Cardiac muscle cell (in vitro differentiated cells and primary cell): Measurements from ENCODE around the gene COX7B. TPM values are rescaled to one million over a fixed set of nuclear protein-coding genes. Genes with fewer than 3 reads are reported as not detected.
A peak's percentile ranks its signal among the peaks of the same experiment; 100 is the strongest.

Experiments
- DNase-seq, 2 donors: peaks; one replicate each; pipeline versions ENCODE4 v3.0.0 to v3.0.0-alpha.2; 2010 to 2017; ENCODE audit warnings: low read depth in 1 of 2, low spot score in 1 of 2
- H3K27ac ChIP-seq: fragments of 200-600 bp; sonication (generic); 2 replicates; pipeline ENCODE4 v1.5.1; 2016
- H3K27me3 ChIP-seq: fragments of 200-600 bp; sonication (generic); 2 replicates; pipeline ENCODE4 v1.6.0; 2016; ENCODE audit warnings: control low read depth
- H3K36me3 ChIP-seq: fragments of 200-600 bp; sonication (generic); 2 replicates; pipeline ENCODE4 v1.5.1; 2016; ENCODE audit warnings: control low read depth
- H3K4me1 ChIP-seq: fragments of 200-600 bp; sonication (generic); 2 replicates; pipeline ENCODE4 v1.8.1; 2017; ENCODE audit warnings: low read depth, mild to moderate bottlenecking, mixed run types
- H3K4me3 ChIP-seq: fragments of 200-600 bp; sonication (generic); 2 replicates; pipeline ENCODE4 v1.5.1; 2016; ENCODE audit warnings: mild to moderate bottlenecking
- H3K9me3 ChIP-seq: fragments of 200-600 bp; sonication (generic); 2 replicates; pipeline ENCODE4 v1.5.1; 2017; ENCODE audit warnings: low read depth, mild to moderate bottlenecking, control low read depth
- polyA plus RNA-seq: library from polyadenylated mRNA; unstranded; fragments of >200 nt; fragmentation: Nextera tagmentation; extraction: Ambion mirVana; gene quantifications from 2 replicates; pipeline ENCODE4 v1.2.1, GENCODE V29; 2016
- total RNA-seq: library from RNA; depleted of rRNA; stranded (reverse); fragments of >200 nt; gene quantifications from 2 replicates; pipeline ENCODE4 v1.2.3, GENCODE V29; 2016
- TF ChIP-seq, protein P1 (sequence below): IDR thresholded peaks from 2 replicates; pipeline ENCODE4 v1.5.1; 2012; ENCODE audit warnings: low read depth, mild to moderate bottlenecking, low read length

The COX7B gene
- total and polyA plus RNA-seq, 2 experiments from 2014 or later = 320 to 1,709 TPM

DNA sequence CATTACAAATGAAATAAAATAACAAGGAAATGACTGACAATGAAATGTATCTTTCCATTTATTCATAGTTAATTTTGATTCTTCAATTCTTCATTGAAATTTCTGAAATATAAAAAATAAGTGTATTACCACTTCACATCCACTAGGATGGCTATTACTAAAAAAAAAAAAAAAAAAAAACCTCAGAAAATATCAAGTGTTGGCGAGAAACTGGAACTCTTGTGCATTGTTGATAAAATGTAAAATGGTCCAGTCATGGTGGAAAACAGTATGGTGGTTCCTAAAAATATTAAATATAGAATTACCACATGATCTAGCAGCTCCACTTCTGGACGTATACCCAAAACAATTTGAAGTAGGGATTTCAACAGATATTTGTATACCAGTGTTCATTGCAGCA, 47.3 kb downstream of the COX7B start:
- Histone ChIP-seq H3K27ac (no peak overlapping the region), H3K9me3 (no peaks in the 10 kb centered on the region), H3K4me3 (no peak overlapping the region), H3K36me3 (no peaks in the 10 kb centered on the region), H3K4me1 (no peaks in the 10 kb centered on the region), H3K27me3 (no peaks in the 10 kb centered on the region)
- TF ChIP-seq, protein P1, sequence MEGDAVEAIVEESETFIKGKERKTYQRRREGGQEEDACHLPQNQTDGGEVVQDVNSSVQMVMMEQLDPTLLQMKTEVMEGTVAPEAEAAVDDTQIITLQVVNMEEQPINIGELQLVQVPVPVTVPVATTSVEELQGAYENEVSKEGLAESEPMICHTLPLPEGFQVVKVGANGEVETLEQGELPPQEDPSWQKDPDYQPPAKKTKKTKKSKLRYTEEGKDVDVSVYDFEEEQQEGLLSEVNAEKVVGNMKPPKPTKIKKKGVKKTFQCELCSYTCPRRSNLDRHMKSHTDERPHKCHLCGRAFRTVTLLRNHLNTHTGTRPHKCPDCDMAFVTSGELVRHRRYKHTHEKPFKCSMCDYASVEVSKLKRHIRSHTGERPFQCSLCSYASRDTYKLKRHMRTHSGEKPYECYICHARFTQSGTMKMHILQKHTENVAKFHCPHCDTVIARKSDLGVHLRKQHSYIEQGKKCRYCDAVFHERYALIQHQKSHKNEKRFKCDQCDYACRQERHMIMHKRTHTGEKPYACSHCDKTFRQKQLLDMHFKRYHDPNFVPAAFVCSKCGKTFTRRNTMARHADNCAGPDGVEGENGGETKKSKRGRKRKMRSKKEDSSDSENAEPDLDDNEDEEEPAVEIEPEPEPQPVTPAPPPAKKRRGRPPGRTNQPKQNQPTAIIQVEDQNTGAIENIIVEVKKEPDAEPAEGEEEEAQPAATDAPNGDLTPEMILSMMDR = no peak
- no peak for DNase-seq

DNA sequence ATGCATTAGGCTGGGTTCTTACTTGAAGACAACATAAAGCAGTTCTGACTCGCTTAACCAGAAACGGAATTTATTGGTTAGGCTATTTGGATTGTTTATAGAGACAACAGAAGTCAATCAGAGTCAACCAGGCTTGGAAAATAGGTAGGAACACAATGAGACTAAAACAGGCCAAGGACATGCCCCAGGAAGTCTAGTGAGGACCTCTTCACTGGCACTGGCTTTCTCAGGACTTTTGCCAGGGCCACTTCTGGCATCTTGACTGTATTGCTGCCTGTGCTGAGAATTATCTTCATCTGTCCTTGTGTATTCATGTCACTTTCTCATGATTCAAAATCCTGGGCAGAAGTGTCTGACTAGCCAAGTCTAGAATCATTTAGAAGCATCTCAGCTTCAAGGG, 50.6 kb downstream of the COX7B start:
- no peak overlapping the region for H3K27ac ChIP-seq
- H3K9me3 ChIP-seq = no peaks in the 10 kb centered on the region
- H3K27me3 ChIP-seq = no peaks in the 10 kb centered on the region
- H3K4me1 ChIP-seq = no peaks in the 10 kb centered on the region
- no peaks in the 10 kb centered on the region for H3K36me3 ChIP-seq
- TF ChIP-seq, protein P1 = no peak
- no peak for DNase-seq
- H3K4me3 ChIP-seq = no peak overlapping the region

DNA sequence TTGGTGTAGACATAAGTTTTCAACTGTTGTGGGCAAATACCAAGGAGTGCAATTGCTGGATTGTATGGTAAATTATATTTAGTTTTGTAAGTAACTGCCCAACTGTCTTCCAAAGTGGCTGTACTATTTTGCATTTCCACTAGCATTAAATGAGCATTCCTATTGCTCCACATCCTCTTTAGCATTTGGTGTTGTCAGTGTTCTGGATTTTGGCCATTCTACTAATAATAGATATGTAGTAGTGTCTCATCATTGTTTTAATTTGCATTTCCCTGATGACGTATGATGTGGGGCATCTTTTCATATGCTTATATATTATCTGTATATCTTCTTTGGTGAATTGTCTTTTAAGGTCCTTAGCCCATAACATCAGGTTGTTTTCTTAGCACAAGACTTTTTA, 52.9 kb downstream of the COX7B start:
- TF ChIP-seq, protein P1 = no peak
- no peak overlapping the region for H3K4me3 ChIP-seq
- H3K36me3 ChIP-seq = no peaks in the 10 kb centered on the region
- H3K9me3 ChIP-seq = no peaks in the 10 kb centered on the region
- no peaks in the 10 kb centered on the region for H3K27me3 ChIP-seq
- no peak overlapping the region for H3K27ac ChIP-seq
- DNase-seq = no peak
- no peaks in the 10 kb centered on the region for H3K4me1 ChIP-seq

DNA sequence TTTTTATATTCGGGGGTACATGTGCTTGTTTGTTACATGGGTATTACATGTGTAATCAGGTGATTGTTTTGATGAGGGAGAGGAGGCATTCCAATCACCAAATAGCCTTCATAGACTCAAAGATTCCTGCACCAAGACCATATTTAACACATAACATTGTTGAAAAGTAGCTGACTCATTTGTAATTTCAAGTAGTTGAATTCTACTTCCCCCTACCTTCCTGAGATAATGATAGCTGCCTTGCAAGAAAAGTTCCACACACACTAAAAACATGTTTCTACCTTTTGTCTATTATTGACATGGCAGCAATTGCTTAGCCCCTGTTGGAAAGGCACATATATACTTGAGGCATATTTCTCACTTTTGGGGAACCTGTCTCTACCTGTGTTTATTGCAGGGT, 54.0 kb downstream of the COX7B start:
- DNase-seq = no peak

DNA sequence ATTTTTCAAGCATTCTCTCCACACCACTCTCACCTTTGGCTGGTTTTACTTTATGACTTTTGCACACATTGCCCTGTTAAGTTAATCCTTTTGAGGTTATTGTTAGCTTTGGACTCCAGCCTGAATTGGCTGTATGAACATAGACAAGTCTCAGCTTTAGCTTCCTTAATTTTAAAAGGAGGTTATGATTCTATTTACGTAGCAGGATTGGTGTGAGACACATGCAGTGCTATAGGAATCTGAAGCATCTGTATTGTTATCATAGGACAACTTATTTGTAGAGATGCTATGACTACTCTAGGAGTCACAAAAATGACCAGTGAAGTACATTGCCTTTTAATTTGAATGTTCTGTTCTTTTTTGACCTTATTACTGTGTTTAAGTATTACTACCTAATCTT, 54.4 kb downstream of the COX7B start:
- Histone ChIP-seq H3K9me3 (no peaks in the 10 kb centered on the region), H3K4me3 (no peak overlapping the region), H3K27ac (no peak overlapping the region), H3K27me3 (no peaks in the 10 kb centered on the region), H3K4me1 (no peaks in the 10 kb centered on the region), H3K36me3 (no peaks in the 10 kb centered on the region)
- DNase-seq = peak in 1 of 2 donors; percentile 3
- TF ChIP-seq, protein P1 = no peak

More for the DNA sequence above, 54.0 kb downstream of the COX7B start:
- H3K9me3 ChIP-seq = no peaks in the 10 kb centered on the region
- no peaks in the 10 kb centered on the region for H3K36me3 ChIP-seq
- H3K4me3 ChIP-seq = no peak overlapping the region
- no peaks in the 10 kb centered on the region for H3K4me1 ChIP-seq
- no peak overlapping the region for H3K27ac ChIP-seq
- H3K27me3 ChIP-seq = no peaks in the 10 kb centered on the region
- TF ChIP-seq, protein P1 = no peak

Other genes starting within 250 kb of the COX7B start
- 72.5 and 87.8 TPM in 2 replicates for gene ATRX, start 113.3 kb upstream of the COX7B start, total RNA-seq
- 76.0 and 85.6 TPM in 2 replicates for gene ATRX, start 113.3 kb upstream of the COX7B start, polyA plus RNA-seq
- gene MAGT1, start 4.0 kb upstream of the COX7B start, total RNA-seq = 39.1 and 57.3 TPM in 2 replicates
- gene MAGT1, start 4.0 kb upstream of the COX7B start, polyA plus RNA-seq = 53.6 and 54.3 TPM in 2 replicates
- gene ATP7A, start 11.2 kb downstream of the COX7B start, total RNA-seq = 6.7 and 8.4 TPM in 2 replicates
- 5.4 and 6.1 TPM in 2 replicates for gene ATP7A, start 11.2 kb downstream of the COX7B start, polyA plus RNA-seq
- gene PGAM4, start 70.2 kb downstream of the COX7B start, total RNA-seq = not detected in 2 replicates
- 0.39 and 0.55 TPM in 2 replicates for gene PGAM4, start 70.2 kb downstream of the COX7B start, polyA plus RNA-seq
- gene PGK1, start 204.8 kb downstream of the COX7B start, total RNA-seq = 602 and 938 TPM in 2 replicates
- gene PGK1, start 204.8 kb downstream of the COX7B start, polyA plus RNA-seq = 1,198 and 1,568 TPM in 2 replicates
- gene TAF9B, start 240.2 kb downstream of the COX7B start, total RNA-seq = 9.6 and 10.4 TPM in 2 replicates
- 18.3 and 20.3 TPM in 2 replicates for gene TAF9B, start 240.2 kb downstream of the COX7B start, polyA plus RNA-seq